T-helper 9 cell (primary cell): Measurements from ENCODE around the gene ARRDC3.
A peak's percentile ranks its signal among the peaks of the same experiment; 100 is the strongest.

Source experiments
- DNase-seq: peaks from one replicate; pipeline ENCODE4 v3.0.0-alpha.2; 2020

The ARRDC3 gene

DNA sequence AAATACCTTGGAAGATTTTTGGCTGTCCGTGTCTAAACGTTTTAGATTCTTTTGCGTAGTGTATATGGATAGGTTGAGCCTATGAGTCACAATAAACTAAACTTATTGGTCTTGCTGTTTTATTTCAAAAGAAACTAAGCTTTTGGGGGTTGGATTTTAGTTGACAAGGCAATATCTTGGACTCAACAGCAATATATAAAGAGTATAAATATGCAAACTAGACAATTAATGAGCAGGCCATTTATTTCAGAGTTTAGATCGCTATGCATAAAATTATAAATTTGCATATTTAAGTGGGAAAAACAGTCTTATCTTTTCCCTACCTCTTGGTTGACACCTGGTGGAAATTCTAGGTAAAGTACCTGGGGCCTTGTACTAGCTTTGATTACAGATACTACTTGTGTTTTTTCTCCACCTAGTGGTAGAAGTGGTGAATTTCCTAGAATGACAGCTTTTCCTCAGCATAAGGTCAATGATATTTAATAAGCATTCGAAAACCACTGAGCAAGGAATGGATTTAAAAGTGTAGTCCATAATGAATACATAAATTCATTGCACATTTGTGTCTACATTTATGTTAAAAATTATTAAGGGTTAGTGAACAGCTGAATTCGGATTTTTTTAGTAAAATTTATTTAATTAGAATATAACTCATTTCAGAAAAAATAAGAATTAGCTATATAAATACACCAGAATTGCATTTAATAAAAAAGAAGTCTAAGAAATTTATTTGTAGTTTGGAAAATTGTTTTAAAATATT, 1.7 kb upstream of the ARRDC3 start:
- no peak for DNase-seq

DNA sequence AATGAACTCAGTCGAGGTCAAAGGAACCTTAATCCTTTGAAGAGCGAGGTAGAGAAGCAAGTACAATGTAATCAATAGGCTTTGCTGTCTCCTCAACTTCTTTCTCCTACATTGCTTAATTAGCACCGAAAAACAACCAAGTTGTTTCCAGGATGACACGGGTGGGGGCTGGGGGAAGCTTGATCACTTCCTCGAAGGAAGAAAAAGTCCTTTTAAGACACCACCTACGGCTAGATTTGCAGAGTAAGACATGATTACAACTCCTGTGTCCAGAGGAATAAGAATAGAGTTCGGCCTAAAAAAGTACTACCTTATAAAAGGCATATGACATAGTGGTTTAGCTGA, 811 bp upstream of the ARRDC3 start:
- DNase-seq = no peak

DNA sequence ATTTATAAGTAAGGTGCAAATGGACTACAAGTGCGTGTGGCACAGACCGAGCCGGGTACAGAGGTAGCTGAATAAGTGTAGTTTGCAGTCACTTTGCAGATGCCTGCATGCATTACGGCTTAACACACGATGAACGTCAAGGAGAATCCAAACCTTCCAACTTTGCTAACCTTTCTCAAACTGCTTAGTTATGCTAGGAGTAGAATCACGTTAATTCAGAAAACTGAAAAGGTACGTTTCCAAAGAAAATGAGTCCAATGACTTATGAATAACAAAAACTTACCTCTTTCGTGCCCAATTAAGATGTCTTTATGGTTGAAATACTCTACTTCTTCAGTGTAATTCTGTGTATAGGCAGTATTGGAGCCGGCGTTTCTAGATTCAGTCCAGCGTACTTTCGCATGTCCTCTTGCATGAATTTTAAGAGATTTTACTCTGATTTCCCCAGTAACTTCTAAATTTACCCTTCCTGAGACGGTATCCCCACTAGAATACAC, 539 bp downstream of the ARRDC3 start:
- peak; percentile 7 for DNase-seq

DNA sequence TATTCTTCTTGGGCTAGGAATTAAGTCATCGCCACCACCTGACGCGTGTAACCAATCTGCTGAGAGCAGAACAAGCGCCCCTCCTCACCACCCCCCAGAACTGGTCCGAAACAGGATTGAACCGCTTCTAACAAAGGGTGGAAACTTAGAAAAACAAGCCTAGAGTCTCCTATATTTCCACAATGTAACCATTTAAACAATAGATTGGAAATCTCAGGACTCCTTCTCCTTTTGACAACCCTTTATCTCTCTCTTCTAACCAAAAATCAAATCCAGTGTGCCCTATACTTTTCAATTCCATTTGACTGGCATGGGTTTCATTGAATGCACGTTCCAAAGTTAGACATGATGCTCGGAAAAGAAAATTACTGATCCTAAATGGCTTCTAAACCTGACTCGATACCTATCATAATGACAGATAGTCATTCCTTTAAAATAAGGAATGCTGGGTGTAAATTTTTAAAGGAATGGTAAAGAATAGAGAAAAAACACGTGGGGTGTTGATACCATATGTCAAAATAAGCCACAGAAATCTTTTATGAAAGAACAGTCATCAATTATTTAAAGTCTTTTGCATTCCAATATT, 1.2 kb downstream of the ARRDC3 start:
- DNase-seq = peak; percentile 69

DNA sequence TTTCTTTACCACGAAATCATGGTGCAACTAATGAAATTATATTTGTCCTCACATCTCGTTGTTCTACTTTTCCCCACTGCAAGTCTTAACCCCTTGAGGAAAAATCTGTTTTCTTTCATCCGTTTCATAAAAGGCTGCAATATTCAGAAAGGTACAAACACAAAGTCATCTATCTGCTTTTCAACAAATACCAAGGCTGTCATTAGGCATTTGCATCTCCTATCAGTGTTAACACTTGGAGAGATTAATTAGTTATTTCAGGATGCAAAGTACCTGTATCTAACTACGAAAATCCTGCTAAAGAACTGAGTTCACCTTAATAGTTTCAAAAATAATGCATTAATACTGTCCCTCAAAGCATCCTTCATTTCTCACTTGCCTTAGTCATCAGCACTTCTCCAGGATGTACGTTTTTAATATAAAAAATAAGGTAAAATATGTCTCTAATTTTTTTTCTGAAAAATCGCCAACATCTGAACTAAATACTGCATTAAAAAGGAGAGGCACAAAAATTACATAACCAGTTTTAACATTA, 1.8 kb downstream of the ARRDC3 start:
- DNase-seq = no peak

DNA sequence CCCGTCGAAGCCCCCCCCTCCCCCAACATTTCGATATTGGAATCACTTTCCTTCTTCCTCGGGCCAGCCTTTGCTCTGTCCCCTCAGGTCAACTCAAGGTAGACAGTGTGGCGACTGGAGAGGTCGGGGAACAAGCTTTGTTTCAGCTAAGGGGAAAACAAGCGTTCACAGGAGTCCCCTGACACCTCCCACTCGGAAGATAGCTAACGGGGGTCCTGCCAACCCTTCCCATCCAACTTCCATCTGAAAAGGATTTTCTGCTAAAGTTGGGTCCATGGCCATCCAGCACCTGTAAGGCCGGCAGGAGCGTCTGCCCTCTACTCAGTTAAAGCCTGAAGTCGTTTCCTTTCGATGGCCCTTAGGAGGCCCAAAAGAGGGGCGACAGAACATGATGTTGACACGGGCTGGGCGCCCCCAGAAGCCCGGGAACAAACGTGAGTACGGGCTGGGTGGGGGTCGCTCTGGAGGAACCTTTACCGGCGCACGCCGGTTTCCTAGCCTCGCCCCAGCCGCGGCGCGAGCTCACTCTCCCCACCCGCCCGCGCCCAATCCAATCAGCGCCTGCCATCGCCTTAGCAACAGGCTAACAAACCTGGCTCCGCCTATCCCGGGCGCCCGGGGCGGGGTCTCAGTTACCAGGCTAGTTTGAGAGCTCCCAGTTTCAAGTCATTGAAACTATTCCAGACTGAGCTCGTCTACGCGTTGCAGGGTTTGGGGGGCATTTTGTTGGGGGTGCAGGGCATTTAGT, 2.5 kb downstream of the ARRDC3 start:
- DNase-seq = peak; percentile 98

DNA sequence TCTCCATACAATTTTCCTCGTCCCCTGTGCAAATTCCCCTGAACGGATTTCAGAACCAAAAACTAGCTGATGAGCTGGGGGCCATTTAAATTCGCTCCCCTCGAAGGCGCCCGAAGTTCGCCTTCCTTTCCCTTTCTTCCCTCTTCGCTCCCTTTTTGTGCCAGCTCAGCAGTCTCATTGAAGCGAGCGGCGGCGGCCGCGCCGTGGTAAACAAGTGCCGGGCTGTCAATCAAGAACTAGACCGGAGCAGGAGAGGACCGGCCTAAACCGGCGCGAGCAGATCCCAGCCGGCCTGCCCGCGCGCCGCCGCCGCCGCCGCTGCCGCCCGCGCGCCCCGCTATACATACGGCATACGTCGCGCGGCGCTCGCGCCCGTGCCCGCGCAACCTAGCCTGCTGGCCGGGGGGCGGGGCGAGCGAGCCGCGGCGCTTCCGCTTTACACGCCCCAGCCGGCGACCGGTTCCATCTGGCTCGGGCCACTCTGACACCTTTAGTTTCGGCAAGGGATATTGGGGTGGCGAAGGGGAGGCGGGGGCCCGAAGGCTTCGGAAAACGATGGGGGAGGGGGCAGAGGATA, 3.1 kb downstream of the ARRDC3 start:
- peak; percentile 93 for DNase-seq

DNA sequence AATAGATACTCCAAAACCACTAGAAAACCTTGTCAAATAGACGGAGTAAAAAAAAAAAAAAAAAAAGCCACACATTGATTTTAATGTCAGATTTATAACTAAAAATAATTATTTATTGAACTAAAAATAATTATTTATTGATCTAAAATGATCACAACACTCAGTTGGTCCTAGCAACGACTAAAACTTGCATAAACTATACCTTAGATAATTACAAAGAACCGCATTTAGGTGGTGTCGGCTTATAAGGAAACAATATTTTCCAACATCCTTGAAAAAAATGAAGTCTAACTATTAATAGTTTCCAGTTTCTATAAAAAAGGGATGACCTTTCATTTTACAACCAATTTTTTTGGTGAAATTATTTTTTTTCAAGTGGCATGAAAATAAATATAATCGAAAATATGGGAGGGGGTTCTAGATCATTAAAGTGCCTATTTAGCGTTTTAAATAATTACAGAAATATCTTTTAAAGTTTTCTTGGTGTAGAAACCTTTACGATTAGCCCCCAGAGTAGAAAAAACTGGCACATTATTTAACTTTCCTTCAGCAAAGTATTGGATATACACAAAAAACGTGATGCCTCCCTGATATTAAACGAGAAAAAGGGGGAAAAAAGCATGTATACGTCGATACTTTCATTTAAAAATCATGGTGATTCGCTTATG, 3.7 kb downstream of the ARRDC3 start:
- no peak for DNase-seq

DNA sequence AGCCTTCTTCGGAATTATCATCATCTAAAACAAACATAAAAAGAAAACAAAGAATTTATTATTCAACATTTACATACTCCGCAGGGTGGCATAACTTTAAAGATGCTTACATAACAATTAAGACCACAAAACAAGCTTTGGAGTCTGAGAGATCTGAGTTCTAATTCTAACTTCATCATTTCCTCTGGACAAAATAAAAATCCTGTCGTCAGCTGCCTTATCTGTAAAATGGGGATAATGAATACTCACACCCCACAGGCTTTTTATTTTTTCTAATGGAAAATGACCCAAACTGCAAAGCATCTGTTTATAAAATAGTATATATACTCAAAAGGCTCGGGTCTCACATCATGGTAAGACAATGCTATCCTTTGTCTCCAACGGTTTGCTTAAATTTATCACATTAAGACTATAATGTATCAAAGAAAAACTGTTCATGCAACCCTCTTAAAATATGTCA, 4.3 kb downstream of the ARRDC3 start:
- DNase-seq = no peak

DNA sequence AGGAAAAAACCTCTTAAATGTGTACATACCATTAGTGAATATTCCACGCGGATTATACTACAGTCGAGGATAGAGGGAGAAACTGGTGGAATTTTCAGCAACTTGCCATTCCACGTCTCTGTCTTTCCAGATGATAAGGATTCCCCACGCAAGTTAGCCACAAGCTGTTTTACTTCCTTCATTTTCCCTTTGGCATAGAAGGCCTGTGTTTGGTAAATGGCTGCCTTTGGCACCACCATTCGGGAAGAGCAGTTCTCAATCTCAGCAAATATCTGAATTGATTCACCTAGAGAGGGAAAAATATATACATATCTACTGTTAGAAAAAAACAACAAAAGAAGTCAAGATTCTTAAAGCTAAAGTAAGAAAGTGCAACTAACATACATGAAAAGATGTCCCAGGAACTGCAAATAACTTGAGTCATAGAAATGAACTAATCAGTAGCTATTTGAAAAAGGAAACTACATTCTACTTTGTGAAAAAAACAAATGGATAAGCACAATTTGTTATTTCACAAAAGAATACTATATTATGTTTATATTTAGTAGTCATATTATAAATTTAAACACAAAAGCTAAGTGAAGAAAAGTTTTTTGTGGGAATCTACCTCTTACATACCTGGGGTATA, 8.1 kb downstream of the ARRDC3 start:
- DNase-seq = no peak

DNA sequence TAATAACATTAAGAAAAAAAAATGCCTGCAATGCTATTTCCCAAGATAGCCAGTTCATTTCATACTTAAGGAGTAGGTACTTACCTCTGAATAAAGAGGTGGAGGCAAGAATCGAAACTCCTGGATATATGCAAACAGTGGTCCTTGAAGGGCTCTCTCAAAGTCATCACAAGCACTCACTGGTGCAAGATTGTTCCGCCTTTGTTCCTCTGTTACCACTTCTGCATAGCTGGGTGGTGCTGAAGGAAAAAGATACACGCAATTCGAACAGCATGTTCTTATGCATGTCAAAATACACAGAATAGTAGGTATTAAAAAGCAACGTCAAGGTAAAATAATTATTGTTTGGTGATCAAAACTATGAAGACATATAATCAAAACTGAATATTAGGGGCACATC, 9.5 kb downstream of the ARRDC3 start:
- DNase-seq = no peak

DNA sequence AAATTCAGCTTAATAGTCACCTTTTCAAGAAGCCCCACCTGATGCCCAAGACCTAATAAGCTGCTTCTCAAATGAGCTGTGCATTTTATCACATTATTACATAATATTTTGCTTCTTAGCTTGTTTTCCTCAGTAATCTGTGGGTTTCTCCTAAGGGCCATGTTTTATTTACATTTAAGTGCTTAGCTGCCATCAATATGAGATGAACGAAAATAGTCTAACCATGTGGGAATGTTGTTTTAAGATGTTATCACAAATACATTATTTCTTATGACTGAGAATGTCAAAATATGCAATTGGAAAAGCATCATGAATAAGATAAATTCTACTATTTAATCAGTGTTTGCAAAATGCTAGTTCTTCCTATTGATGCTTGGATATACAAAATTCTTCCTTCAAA, 10.1 kb downstream of the ARRDC3 start:
- no peak for DNase-seq

DNA sequence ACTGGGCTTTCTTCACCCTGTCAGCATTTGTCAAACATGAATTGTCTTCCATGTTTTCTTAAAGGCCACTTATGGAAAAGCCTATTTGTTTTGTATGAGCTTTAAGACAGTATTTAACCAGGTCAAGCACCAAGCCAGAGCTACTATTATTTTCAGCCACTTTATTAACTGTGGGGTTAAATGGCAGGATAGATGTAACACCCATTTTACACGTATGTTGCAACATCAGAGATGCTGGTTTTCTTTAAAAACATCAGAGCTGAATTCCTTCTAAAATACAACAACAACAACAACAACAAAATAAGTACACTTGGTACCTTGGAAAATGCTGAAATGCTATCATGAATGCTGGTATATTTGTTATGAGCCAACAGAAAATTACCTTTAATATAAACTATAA, 13.6 kb downstream of the ARRDC3 start:
- no peak for DNase-seq

DNA sequence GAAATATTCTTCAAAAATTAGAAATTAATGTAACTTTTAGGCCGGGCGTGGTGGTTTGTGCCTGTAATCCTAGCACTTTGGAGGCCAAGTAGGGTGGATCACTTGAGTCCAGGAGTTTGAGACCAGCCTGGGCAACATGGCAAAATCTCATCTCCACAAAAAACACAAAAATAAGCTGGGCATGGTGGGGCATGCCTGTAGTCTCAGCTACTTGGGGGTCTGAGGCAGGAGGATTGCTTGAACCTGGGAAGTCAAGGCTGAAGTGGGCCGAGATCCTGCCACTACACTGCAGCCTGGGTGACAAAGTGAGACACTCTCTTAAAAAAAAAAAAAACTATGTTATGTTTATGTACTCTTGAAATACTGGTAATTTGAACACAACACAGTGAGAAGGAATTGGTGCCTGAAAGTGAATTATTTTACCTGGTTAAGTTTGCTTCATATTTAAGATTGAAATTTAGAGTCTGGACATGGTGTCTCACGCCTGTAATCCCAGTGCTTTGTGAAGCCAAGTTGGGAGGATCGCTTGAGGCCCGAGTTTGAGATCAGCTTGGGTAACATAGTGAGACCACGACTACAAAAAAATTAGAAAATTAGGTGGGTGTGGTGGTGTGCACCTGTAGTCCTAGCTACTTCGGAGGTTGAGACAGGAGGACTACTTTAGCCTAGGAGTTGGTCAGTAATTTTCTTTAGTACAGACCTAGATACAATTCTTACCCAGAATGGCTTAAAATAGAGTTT, 15.0 kb downstream of the ARRDC3 start:
- DNase-seq = no peak

DNA sequence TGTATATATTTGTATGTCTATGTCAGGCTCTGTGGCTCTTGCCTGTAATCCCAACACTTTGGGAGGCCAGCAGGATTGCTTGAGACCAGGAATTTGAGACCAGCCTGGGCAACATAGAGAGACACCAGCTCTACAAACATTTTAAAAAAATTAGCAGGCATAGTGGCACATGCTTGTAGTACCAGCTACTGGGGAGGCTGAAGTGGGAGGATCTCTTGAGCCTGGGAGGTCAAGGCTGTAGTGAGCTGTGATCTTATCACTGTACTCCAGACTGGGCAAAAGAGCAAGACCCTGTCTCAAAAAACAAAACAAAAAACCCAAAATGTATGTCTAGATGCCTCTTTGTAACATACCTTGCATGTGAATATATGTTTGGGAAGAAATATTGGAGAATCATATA, 15.8 kb downstream of the ARRDC3 start:
- DNase-seq = no peak

DNA sequence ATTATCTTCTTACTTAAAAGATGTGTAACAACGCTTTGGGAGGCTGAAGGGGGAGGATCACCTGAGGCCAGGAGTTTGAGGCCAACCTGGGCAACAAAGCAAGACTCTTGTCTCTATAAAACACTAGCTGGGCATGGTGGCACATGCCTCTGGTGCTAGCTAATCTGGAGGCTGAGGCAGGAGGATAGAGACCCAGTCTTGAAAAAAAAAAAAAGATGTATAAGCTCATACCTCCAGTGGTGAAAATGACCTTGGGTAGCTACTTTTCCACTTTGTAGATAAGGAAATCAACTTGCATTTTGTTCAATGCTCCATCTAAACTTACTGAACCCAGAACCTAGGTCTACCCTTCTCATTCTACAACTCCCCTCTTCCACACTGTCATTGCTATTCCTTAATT, 16.6 kb downstream of the ARRDC3 start:
- no peak for DNase-seq

DNA sequence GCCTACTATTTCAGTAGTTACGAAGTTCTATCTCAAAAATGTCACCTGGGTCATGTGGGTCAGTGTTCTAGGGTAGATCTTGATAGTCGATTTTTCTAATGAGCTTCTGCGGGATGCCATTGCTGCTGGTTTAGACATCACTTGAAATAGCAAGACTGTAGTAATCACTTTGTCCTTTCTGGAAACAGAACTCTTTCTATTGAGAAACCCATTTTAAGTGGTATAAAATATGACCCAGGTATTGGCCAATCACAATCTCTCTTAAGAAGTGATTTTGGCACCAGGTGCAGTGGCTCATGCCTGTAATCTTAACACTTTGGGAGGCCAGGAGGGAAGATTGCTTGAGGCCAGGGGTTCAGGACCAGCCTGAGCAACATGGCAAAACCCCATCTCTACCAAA, 17.6 kb downstream of the ARRDC3 start:
- DNase-seq = no peak

DNA sequence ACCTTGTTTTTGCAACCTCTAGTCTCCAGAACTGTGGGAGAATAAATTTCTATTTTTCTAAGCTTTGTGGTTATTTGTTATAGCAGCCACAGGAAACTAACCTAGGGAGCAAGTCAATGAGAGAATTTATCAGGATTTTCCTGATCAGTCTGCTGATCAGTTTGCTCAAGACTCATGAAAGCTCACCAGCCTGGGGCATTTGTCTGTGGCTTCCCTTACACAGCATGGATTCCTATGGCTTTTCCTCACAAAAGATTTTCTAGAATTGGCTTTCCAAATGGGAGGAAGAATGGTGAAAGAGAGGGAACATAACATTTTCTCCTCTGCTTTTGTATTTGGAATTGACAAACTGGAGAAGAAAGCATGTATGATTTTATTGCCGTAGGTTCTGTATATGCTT, 20.2 kb downstream of the ARRDC3 start:
- no peak for DNase-seq

DNA sequence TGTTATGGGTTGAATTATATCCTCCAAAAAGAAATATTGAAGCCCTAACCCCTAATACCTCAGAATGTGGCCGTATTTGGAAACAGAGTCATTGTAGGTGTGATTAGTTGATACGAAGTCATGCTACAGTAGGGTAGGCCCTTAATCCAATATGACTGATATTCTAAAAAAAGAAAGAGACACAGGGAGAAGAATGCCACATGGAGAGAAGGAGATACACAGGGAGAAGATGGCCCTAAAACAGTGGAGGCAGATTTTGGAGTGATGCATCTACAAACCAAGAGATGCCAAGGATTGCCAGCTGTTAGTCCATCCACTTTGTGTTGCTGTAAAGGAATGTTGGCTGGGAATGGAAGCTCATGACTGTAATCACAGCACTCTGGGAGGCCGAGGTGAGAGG, 21.3 kb downstream of the ARRDC3 start:
- DNase-seq = no peak

DNA sequence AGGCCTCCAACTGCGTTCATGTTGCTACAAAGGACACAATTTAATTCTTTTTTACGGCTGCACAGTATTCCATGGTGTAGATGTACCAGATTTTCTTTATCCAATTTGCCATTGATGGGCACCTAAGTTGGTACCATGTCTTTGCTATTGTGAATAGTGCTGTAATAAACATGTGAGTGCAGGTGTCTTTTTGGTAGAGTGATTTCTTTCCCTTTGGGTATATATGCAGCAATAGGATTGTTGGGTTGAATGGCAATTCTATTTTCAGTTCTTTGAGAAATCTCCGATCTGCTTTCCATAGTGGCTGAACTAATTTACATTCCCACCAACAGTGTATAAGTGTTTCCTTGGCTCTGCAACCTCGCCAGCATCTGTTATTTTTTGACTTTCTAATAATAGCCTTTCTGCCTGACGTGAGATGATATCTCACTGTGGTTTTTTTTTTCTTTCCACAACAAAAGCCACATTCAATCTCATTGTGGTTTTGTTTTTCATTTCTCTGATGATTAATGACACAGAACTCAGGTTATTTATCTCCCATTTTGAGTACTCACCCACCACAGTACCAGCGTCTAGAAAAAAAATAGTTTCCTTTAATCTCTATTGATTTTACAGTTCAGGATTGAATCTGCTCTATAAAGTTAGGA, 21.9 kb downstream of the ARRDC3 start:
- DNase-seq = no peak
